H9 (cell line): ENCODE results near the gene NRXN3. TPM values are rescaled to one million over a fixed set of nuclear protein-coding genes. Genes with fewer than 3 reads are reported as not detected.

Source experiments
- DNase-seq: peaks from one replicate; pipeline ENCODE4 v3.0.0-alpha.2; 2017
- H2AFZ ChIP-seq: one replicate; pipeline ENCODE4 v1.6.1; 2013; ENCODE audit warnings: mild to moderate bottlenecking, low read length, control low read depth, moderate library complexity
- H2AK5ac ChIP-seq: 2 replicates; pipeline ENCODE4 v1.6.1; 2013; ENCODE audit warnings: low read length, control low read depth, mixed read lengths; ENCODE audit not compliant: insufficient read length
- H2BK120ac ChIP-seq: one replicate; pipeline ENCODE4 v1.6.1; 2013; ENCODE audit warnings: low read depth, mild to moderate bottlenecking, low read length, control low read depth, inconsistent platforms; ENCODE audit not compliant: poor library complexity, severe bottlenecking
- H2BK12ac ChIP-seq: 2 replicates; pipeline ENCODE4 v1.6.1; 2013; ENCODE audit warnings: low read length, control low read depth, mixed read lengths, low read depth; ENCODE audit not compliant: insufficient read length
- H2BK15ac ChIP-seq: 2 replicates; pipeline ENCODE4 v1.6.1; 2013; ENCODE audit warnings: low read depth, low read length, control low read depth
- H2BK20ac ChIP-seq: one replicate; pipeline ENCODE4 v1.6.1; 2013; ENCODE audit warnings: low read depth, mild to moderate bottlenecking, low read length, control low read depth, inconsistent platforms; ENCODE audit not compliant: poor library complexity, severe bottlenecking
- H2BK5ac ChIP-seq: 2 replicates; pipeline ENCODE4 v1.6.1; 2013; ENCODE audit warnings: low read length, control low read depth, mixed read lengths; ENCODE audit not compliant: insufficient read length
- H3K14ac ChIP-seq: 2 replicates; pipeline ENCODE4 v1.6.1; 2013; ENCODE audit warnings: low read length, control low read depth; ENCODE audit not compliant: insufficient read depth
- H3K18ac ChIP-seq: 2 replicates; pipeline ENCODE4 v1.6.1; 2013; ENCODE audit warnings: low read depth, mild to moderate bottlenecking, mixed read lengths, low read length, control low read depth; ENCODE audit not compliant: insufficient read length
- H3K23ac ChIP-seq: 2 replicates; pipeline ENCODE4 v1.6.1; 2013; ENCODE audit warnings: low read length, control low read depth, mixed read lengths, low read depth; ENCODE audit not compliant: insufficient read length
- H3K23me2 ChIP-seq: 2 replicates; pipeline ENCODE4 v1.6.1; 2013; ENCODE audit warnings: low read depth, mild to moderate bottlenecking, mixed read lengths, low read length, control low read depth; ENCODE audit not compliant: insufficient read length, poor library complexity, severe bottlenecking
- H3K27ac ChIP-seq: 2 replicates; pipeline ENCODE4 v1.5.1; 2013; ENCODE audit warnings: low read length, control low read depth, mixed read lengths, low read depth; ENCODE audit not compliant: insufficient read length
- H3K27me3 ChIP-seq: 2 replicates; pipeline ENCODE4 v1.6.1; 2013; ENCODE audit warnings: low read length, control low read depth, inconsistent platforms; ENCODE audit not compliant: insufficient read depth
- H3K4ac ChIP-seq: 2 replicates; pipeline ENCODE4 v1.6.1; 2013; ENCODE audit warnings: low read depth, mild to moderate bottlenecking, control low read depth, inconsistent platforms, low read length, moderate library complexity
- H3K4me1 ChIP-seq: 2 replicates; pipeline ENCODE4 v1.6.1; 2013; ENCODE audit warnings: low read length, control low read depth, inconsistent platforms; ENCODE audit not compliant: insufficient read depth
- H3K4me2 ChIP-seq: 2 replicates; pipeline ENCODE4 v1.6.1; 2013; ENCODE audit warnings: low read length, control low read depth, mixed read lengths; ENCODE audit not compliant: insufficient read length, insufficient read depth
- H3K56ac ChIP-seq: 2 replicates; pipeline ENCODE4 v1.6.1; 2013; ENCODE audit warnings: low read depth, mild to moderate bottlenecking, mixed read lengths, low read length, control low read depth; ENCODE audit not compliant: insufficient read length
- H3K79me1 ChIP-seq: 2 replicates; pipeline ENCODE4 v1.6.1; 2013; ENCODE audit warnings: low read depth, mild to moderate bottlenecking, moderate library complexity, low read length, control low read depth, inconsistent platforms; ENCODE audit not compliant: insufficient read depth, poor library complexity, severe bottlenecking
- H3K79me2 ChIP-seq: 2 replicates; pipeline ENCODE4 v1.6.1; 2013; ENCODE audit warnings: low read length, control low read depth, inconsistent platforms; ENCODE audit not compliant: insufficient read depth
- H3K9ac ChIP-seq: 2 replicates; pipeline ENCODE4 v1.6.1; 2013; ENCODE audit warnings: low read length, control low read depth, mixed read lengths; ENCODE audit not compliant: insufficient read length; ENCODE audit errors: extremely low read depth
- H3K9me3 ChIP-seq: one replicate; pipeline ENCODE4 v1.6.1; 2013; ENCODE audit warnings: low read depth, low read length, inconsistent platforms; ENCODE audit not compliant: control insufficient read depth
- H3T11ph ChIP-seq: one replicate; pipeline ENCODE4 v1.6.1; 2013; ENCODE audit warnings: mild to moderate bottlenecking, low read length, control low read depth, inconsistent platforms
- H4K20me1 ChIP-seq: one replicate; pipeline ENCODE4 v1.6.1; 2013; ENCODE audit not compliant: control insufficient read depth, insufficient read length, insufficient read depth
- H4K5ac ChIP-seq: 2 replicates; pipeline ENCODE4 v1.6.1; 2013; ENCODE audit warnings: low read depth, mild to moderate bottlenecking, mixed read lengths, low read length, control low read depth; ENCODE audit not compliant: insufficient read length
- H4K8ac ChIP-seq: replicated peaks from 2 replicates; pipeline ENCODE4 v1.6.1; 2013; ENCODE audit warnings: low read length, control low read depth, mixed read lengths, low read depth; ENCODE audit not compliant: insufficient read length
- H4K91ac ChIP-seq: 2 replicates; pipeline ENCODE4 v1.6.1; 2013; ENCODE audit warnings: low read depth, mild to moderate bottlenecking, moderate library complexity, mixed read lengths, low read length, control low read depth; ENCODE audit not compliant: insufficient read length
- H3K27ac Mint-ChIP-seq, 3 experiments: 2 replicates in 2 of 3; 3 replicates in 1 of 3; pipeline ENCODE4 v1.8.0; 2020 to 2021; ENCODE audit warnings: mixed read lengths in 3 of 3, mild to moderate bottlenecking in 1 of 3, moderate library complexity in 1 of 3
- H3K27me3 Mint-ChIP-seq: 2 replicates; pipeline ENCODE4 v1.8.0; 2021; ENCODE audit warnings: low read depth, mild to moderate bottlenecking, moderate library complexity, mixed read lengths
- H3K36me3 Mint-ChIP-seq, 3 experiments: 2 replicates in 2 of 3; 3 replicates in 1 of 3; pipeline ENCODE4 v1.8.0; 2020 to 2021; ENCODE audit warnings: low read depth in 3 of 3, mixed read lengths in 3 of 3; ENCODE audit not compliant: insufficient read depth in 1 of 3
- H3K4me1 Mint-ChIP-seq, 2 experiments: 2 replicates each; pipeline ENCODE4 v1.8.0; 2020; ENCODE audit warnings: mixed read lengths in 2 of 2
- H3K4me3 Mint-ChIP-seq, 2 experiments: 2 replicates in 1 of 2; 3 replicates in 1 of 2; pipeline ENCODE4 v1.8.0; 2020 to 2021; ENCODE audit warnings: mild to moderate bottlenecking in 2 of 2, mixed read lengths in 2 of 2, moderate library complexity in 1 of 2
- H3K9me3 Mint-ChIP-seq, 2 experiments: 2 replicates in 1 of 2; 3 replicates in 1 of 2; pipeline ENCODE4 v1.8.0; 2020; ENCODE audit warnings: mild to moderate bottlenecking in 2 of 2, mixed read lengths in 2 of 2, moderate library complexity in 1 of 2
- WGBS: extraction: QIAGEN DNeasy Blood & Tissue Kit; methylation state at CpG from one replicate; pipeline ENCODE4 v1.1.7; 2013; ENCODE audit warnings: missing lambda C conversion rate, low lambda C conversion rate, mixed read lengths; ENCODE audit not compliant: insufficient read length; ENCODE audit errors: extremely low coverage; 5-methylcytosine and 5-hydroxymethylcytosine counted together
- total RNA-seq: library from RNA; stranded (reverse); gene quantifications from 2 replicates; pipeline ENCODE4 v1.2.1, GENCODE V29; 2021
- TF ChIP-seq, protein P1 (sequence below): fragments of 200-600 bp; sonication (generic); conservative IDR thresholded peaks from 3 replicates; pipeline ENCODE4 v1.8.0; 2021; ENCODE audit warnings: antibody characterized with exemption, mild to moderate bottlenecking

Gene NRXN3
- total RNA-seq, 1 experiment from 2014 or later: 1.8 TPM

DNA sequence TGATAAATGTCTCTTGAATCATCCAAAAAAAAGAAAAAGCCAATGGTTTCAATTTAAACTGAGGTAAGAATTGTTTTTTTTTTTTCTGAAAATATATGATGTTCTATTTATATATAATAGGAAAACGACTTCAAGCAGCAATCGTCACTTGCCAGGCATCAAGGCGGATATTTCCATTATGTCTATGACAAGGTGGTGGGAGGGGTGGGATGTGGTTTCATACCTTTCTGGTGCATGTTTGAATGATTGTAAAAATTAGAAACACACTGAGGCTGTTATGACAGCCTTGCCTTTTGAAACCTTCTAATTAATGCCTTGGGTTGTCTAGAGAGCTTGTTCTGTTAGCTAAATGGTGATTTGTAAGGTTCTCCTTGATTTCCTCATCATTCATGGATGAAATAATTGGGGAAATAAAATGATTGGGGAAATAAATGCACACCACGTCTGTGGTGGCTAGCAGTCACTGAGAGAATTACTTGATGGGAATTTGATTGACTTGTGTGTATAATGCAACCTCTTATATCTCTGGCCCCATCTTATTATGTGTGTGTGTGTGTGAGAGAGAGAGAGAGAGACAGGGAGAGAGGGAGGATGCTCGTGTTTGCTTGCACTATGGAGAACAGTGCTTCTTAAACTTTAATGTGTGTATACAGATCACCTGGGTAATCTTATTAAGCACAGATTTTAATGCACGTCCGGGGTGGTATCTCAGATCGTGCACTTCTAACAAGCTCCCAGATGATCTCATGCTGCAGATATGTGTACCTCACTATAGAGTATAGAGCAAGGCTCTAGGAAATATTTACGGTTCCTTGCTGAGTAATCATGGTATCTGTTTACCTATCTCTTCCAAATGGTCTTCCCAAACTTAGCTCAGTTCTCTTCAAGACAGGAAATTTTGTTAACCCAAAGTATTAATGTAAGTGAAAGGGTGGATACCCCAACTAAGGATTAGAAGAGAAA lies 1538.5 kb downstream of the NRXN3 start:
- Mint-ChIP-seq H3K4me3 (no peak overlapping the region), H3K27me3 (no peaks in the 10 kb centered on the region), H3K4me1 (no peaks in the 10 kb centered on the region; a peak in 2 of 4 replicates), H3K36me3 (no peaks in the 10 kb centered on the region), H3K9me3 (no peaks in the 10 kb centered on the region), H3K27ac (no peak overlapping the region)
- Histone ChIP-seq H4K20me1 (no peaks in the 10 kb centered on the region), H3K27ac (no peak overlapping the region), H3K27me3 (no peaks in the 10 kb centered on the region), H2BK15ac (no peak overlapping the region), H2BK120ac (no peak overlapping the region), H2BK20ac (no peak overlapping the region), H2AFZ (no peak overlapping the region), H3K4me1 (no peaks in the 10 kb centered on the region), H3K23ac (no peak overlapping the region), H3K18ac (no peak overlapping the region), H3K23me2 (no peaks in the 10 kb centered on the region), H3K14ac (no peak overlapping the region), H4K91ac (no peak overlapping the region), H3K79me1 (no peaks in the 10 kb centered on the region), H2BK5ac (no peak overlapping the region), H3K56ac (no peak overlapping the region), H3K9ac (no peak overlapping the region), H3K79me2 (no peaks in the 10 kb centered on the region), H4K5ac (no peak overlapping the region), H4K8ac (no peak overlapping the region), H2AK5ac (no peak overlapping the region), H2BK12ac (no peak overlapping the region), H3K4me2 (no peak overlapping the region), H3K4ac (no peak overlapping the region), H3T11ph (no peak overlapping the region), H3K9me3 (no peaks in the 10 kb centered on the region)
- DNase-seq: no peak
- TF ChIP-seq, protein P1, sequence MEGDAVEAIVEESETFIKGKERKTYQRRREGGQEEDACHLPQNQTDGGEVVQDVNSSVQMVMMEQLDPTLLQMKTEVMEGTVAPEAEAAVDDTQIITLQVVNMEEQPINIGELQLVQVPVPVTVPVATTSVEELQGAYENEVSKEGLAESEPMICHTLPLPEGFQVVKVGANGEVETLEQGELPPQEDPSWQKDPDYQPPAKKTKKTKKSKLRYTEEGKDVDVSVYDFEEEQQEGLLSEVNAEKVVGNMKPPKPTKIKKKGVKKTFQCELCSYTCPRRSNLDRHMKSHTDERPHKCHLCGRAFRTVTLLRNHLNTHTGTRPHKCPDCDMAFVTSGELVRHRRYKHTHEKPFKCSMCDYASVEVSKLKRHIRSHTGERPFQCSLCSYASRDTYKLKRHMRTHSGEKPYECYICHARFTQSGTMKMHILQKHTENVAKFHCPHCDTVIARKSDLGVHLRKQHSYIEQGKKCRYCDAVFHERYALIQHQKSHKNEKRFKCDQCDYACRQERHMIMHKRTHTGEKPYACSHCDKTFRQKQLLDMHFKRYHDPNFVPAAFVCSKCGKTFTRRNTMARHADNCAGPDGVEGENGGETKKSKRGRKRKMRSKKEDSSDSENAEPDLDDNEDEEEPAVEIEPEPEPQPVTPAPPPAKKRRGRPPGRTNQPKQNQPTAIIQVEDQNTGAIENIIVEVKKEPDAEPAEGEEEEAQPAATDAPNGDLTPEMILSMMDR: no peak
- no CpG with 5 or more reads among the region's 9 CpGs for WGBS
